Measurements from ENCODE around the gene NECAB2.

The NECAB2 gene

GRCh38 chr16:84044118-84044488 is 76.1 kb downstream of the NECAB2 start:
- TF ChIP-seq CTCF (IDR thresholded peaks at IDR 0.05): no peak
- no peak overlapping the region for H3K27ac ChIP-seq
- intact Hi-C loops (cut with DNase I; ENCODE audit: low total_unique reads): no loop called here
- no peak for DNase-seq
- no peaks in the 10 kb centered on the region for H3K4me1 ChIP-seq
- peaks cover 0 to 16% (median 9%) of the 10 kb centered on the region in 3 donors for H3K36me3 ChIP-seq
- H3K9me3 ChIP-seq: no peaks in the 10 kb centered on the region
- H3K27me3 ChIP-seq: peaks cover 0 to 31% of the 10 kb centered on the region in 2 donors
- no peak overlapping the region for H3K4me3 ChIP-seq

GRCh38 chr16:84045001-84045817 is 77.2 kb downstream of the NECAB2 start:
- H3K4me1 ChIP-seq: no peaks in the 10 kb centered on the region
- TF ChIP-seq CTCF (IDR thresholded peaks at IDR 0.05): no peak
- H3K36me3 ChIP-seq: peaks cover 8 to 27% (median 20%) of the 10 kb centered on the region in 3 donors
- no peak for DNase-seq
- H3K9me3 ChIP-seq: no peaks in the 10 kb centered on the region
- peaks cover 0 to 29% of the 10 kb centered on the region in 2 donors for H3K27me3 ChIP-seq
- H3K27ac ChIP-seq: no peak overlapping the region
- intact Hi-C loops (cut with DNase I; ENCODE audit: low total_unique reads): no loop called here
- H3K4me3 ChIP-seq: no peak overlapping the region

GRCh38 chr16:84045818-84046470 is 77.9 kb downstream of the NECAB2 start:
- no peak for DNase-seq
- no peak overlapping the region for H3K4me3 ChIP-seq
- intact Hi-C loops (cut with DNase I; ENCODE audit: low total_unique reads): no loop called here
- no peaks in the 10 kb centered on the region for H3K4me1 ChIP-seq
- H3K36me3 ChIP-seq: peaks cover 12 to 30% (median 26%) of the 10 kb centered on the region in 3 donors
- no peak for TF ChIP-seq CTCF (IDR thresholded peaks at IDR 0.05)
- no peak overlapping the region for H3K27ac ChIP-seq
- peaks cover 0 to 29% of the 10 kb centered on the region in 2 donors for H3K27me3 ChIP-seq
- no peaks in the 10 kb centered on the region for H3K9me3 ChIP-seq

- intact Hi-C loops (cut with DNase I; ENCODE audit: low total_unique reads): no loop called here
These were observed 79.2 kb downstream of the NECAB2 start for GRCh38 chr16:84047206-84047605.

GRCh38 chr16:84047626-84048025 is 79.6 kb downstream of the NECAB2 start:
- no peak overlapping the region for H3K4me3 ChIP-seq
- H3K27me3 ChIP-seq: peaks cover 0 to 18% of the 10 kb centered on the region in 2 donors
- peaks cover 12 to 43% (median 43%) of the 10 kb centered on the region in 3 donors for H3K36me3 ChIP-seq
- H3K9me3 ChIP-seq: no peaks in the 10 kb centered on the region
- TF ChIP-seq CTCF (IDR thresholded peaks at IDR 0.05): no peak
- no peak for DNase-seq
- H3K27ac ChIP-seq: no peak overlapping the region
- no peaks in the 10 kb centered on the region for H3K4me1 ChIP-seq
- intact Hi-C loops (cut with DNase I; ENCODE audit: low total_unique reads): no loop called here

More at GRCh38 chr16:84047206-84047605, 79.2 kb downstream of the NECAB2 start:
- no peak for TF ChIP-seq CTCF (IDR thresholded peaks at IDR 0.05)
- Histone ChIP-seq H3K27me3 (peaks cover 0 to 22% of the 10 kb centered on the region in 2 donors), H3K4me1 (no peaks in the 10 kb centered on the region), H3K36me3 (peaks cover 12 to 39% (median 38%) of the 10 kb centered on the region in 3 donors), H3K27ac (no peak overlapping the region), H3K9me3 (no peaks in the 10 kb centered on the region), H3K4me3 (no peak overlapping the region)
- DNase-seq: no peak

All from tibial artery (tissue), 4 donors.